KMS-11 (cell line): ENCODE results near the gene RABEP2.

Experiments used
- H2AFZ ChIP-seq: fragments of 200-600 bp; sonication (generic); 2 replicates; pipeline ENCODE4 v1.6.1; 2016; ENCODE audit warnings: antibody characterized with exemption, mixed run types, low read depth
- H3K27ac ChIP-seq: fragments of 200-600 bp; sonication (generic); 2 replicates; pipeline ENCODE4 v1.6.1; 2016; ENCODE audit warnings: mild to moderate bottlenecking, mixed run types
- H3K27me3 ChIP-seq: fragments of 200-600 bp; sonication (generic); 2 replicates; pipeline ENCODE4 v1.6.1; 2017; ENCODE audit warnings: mild to moderate bottlenecking, low read depth, mixed run types, moderate library complexity; ENCODE audit not compliant: insufficient read depth
- H3K36me3 ChIP-seq: fragments of 200-600 bp; sonication (generic); 2 replicates; pipeline ENCODE4 v1.6.1; 2017; ENCODE audit warnings: mild to moderate bottlenecking, mixed run types; ENCODE audit not compliant: insufficient read depth
- H3K4me1 ChIP-seq: fragments of 200-600 bp; sonication (generic); 2 replicates; pipeline ENCODE4 v1.6.1; 2016; ENCODE audit warnings: mild to moderate bottlenecking, low read depth, mixed run types; ENCODE audit not compliant: poor library complexity, severe bottlenecking
- H3K4me2 ChIP-seq: fragments of 200-600 bp; sonication (generic); 2 replicates; pipeline ENCODE4 v1.7.0; 2016; ENCODE audit warnings: mild to moderate bottlenecking, mixed run types
- H3K4me3 ChIP-seq: fragments of 200-600 bp; sonication (generic); IDR thresholded peaks from 2 replicates; pipeline ENCODE4 v1.6.1; 2017; ENCODE audit warnings: low read depth, low read length, mixed read lengths; ENCODE audit not compliant: insufficient read depth
- H3K79me2 ChIP-seq: fragments of 200-600 bp; sonication (generic); 2 replicates; pipeline ENCODE4 v1.6.1; 2016; ENCODE audit warnings: low read depth, mixed run types; ENCODE audit not compliant: insufficient read depth
- H3K9ac ChIP-seq: fragments of 200-600 bp; sonication (generic); 2 replicates; pipeline ENCODE4 v1.6.1; 2016; ENCODE audit warnings: mild to moderate bottlenecking, mixed run types
- H4K20me1 ChIP-seq: fragments of 200-600 bp; sonication (generic); 2 replicates; pipeline ENCODE4 v1.6.1; 2016; ENCODE audit warnings: mild to moderate bottlenecking, mixed run types; ENCODE audit not compliant: insufficient read depth
- CTCF ChIP-seq: fragments of 200-600 bp; sonication (generic); conservative IDR thresholded peaks from 2 replicates; pipeline ENCODE4 v1.6.1; 2017; ENCODE audit warnings: low read depth, mild to moderate bottlenecking, antibody characterized with exemption, low read length, moderate library complexity, mixed read lengths

Gene RABEP2

GRCh38 chr16:28910086-28911031 is 14.7 kb downstream of the RABEP2 start:
- no peaks in the 10 kb centered on the region for H3K79me2 ChIP-seq
- peaks cover 8% of the 10 kb centered on the region for H3K4me1 ChIP-seq
- H3K27me3 ChIP-seq = no peaks in the 10 kb centered on the region
- H3K27ac ChIP-seq = no peak overlapping the region
- H2AFZ ChIP-seq = no peak overlapping the region
- TF ChIP-seq CTCF = no peak
- no peak overlapping the region for H3K4me2 ChIP-seq
- H4K20me1 ChIP-seq = no peaks in the 10 kb centered on the region
- no peak overlapping the region for H3K4me3 ChIP-seq
- no peaks in the 10 kb centered on the region for H3K36me3 ChIP-seq
- H3K9ac ChIP-seq = no peak overlapping the region

- Histone ChIP-seq H4K20me1 (no peaks in the 10 kb centered on the region), H3K4me3 (no peak overlapping the region), H3K4me1 (peaks cover 8% of the 10 kb centered on the region), H3K27me3 (no peaks in the 10 kb centered on the region), H3K9ac (no peak overlapping the region), H3K4me2 (no peak overlapping the region), H2AFZ (no peak overlapping the region), H3K79me2 (no peaks in the 10 kb centered on the region), H3K36me3 (no peaks in the 10 kb centered on the region), H3K27ac (no peak overlapping the region)
- no peak for TF ChIP-seq CTCF
Measured at GRCh38 chr16:28905800-28906372, 19.2 kb downstream of the RABEP2 start.

- TF ChIP-seq CTCF = no peak
- H3K9ac ChIP-seq = no peak overlapping the region
- H2AFZ ChIP-seq = no peak overlapping the region
Measured at GRCh38 chr16:28905229-28905754, 19.7 kb downstream of the RABEP2 start.

GRCh38 chr16:28904828-28905227 is 20.2 kb downstream of the RABEP2 start:
- Histone ChIP-seq H3K4me3 (no peak overlapping the region), H2AFZ (no peak overlapping the region), H3K27ac (no peak overlapping the region), H3K4me1 (no peaks in the 10 kb centered on the region), H3K9ac (no peak overlapping the region), H3K79me2 (no peaks in the 10 kb centered on the region), H3K4me2 (no peak overlapping the region), H3K36me3 (no peaks in the 10 kb centered on the region), H3K27me3 (no peaks in the 10 kb centered on the region), H4K20me1 (no peaks in the 10 kb centered on the region)
- no peak for TF ChIP-seq CTCF

More at GRCh38 chr16:28905229-28905754, 19.7 kb downstream of the RABEP2 start:
- H3K4me3 ChIP-seq = no peak overlapping the region
- H4K20me1 ChIP-seq = no peaks in the 10 kb centered on the region
- no peaks in the 10 kb centered on the region for H3K27me3 ChIP-seq
- peaks cover 3% of the 10 kb centered on the region for H3K4me1 ChIP-seq
- no peaks in the 10 kb centered on the region for H3K36me3 ChIP-seq
- H3K79me2 ChIP-seq = no peaks in the 10 kb centered on the region
- no peak overlapping the region for H3K27ac ChIP-seq
- H3K4me2 ChIP-seq = no peak overlapping the region
